HG03354 (cell line): ENCODE measurements around the gene HOXC5.
"Not testable (repeated sequence)": the region's sequence is repeated elsewhere in the genome, so short reads cannot be mapped to it uniquely, and the experiment has no call there.

ENCODE experiments used
- ATAC-seq: cut with Tn5 transposase; IDR thresholded peaks from one replicate; pipeline ENCODE4 v1.9.1; 2021; ENCODE audit warnings: mild to moderate bottlenecking; ENCODE audit not compliant: unreplicated experiment, poor library complexity, severe bottlenecking

Gene HOXC5

GRCh38 chr12:54054742-54055194 lies 21.9 kb downstream of the HOXC5 start:
- ATAC-seq = no peak

GRCh38 chr12:54055552-54055951 lies 22.7 kb downstream of the HOXC5 start:
- ATAC-seq = no peak

- no peak for ATAC-seq
Observed at GRCh38 chr12:54056110-54056509, 23.3 kb downstream of the HOXC5 start.

GRCh38 chr12:54058128-54058768 lies 25.4 kb downstream of the HOXC5 start:
- no peak for ATAC-seq

DNA sequence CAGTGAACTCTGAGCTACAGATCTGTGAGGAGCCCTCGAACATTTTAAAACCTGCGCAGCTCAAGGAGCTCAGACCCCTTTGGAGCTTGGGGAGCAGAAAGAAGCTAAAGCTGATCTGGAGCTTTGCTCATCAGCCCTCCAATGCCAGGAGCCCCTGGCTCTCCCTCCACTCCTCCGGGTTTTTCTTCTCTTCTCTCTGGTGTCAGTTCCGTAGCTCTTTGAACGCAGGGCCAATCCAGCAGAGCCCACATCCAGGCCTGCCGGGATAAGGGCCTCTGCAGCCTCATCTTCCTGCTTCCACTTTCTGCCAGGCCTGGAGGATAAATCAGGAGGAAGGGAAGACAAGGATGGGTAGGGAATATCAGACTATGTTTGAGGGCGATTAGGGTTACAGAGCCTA lies 26.8 kb downstream of the HOXC5 start:
- ATAC-seq = no peak

- ATAC-seq = no peak
Observed at GRCh38 chr12:54060174-54060974, 27.5 kb downstream of the HOXC5 start.

- ATAC-seq = no peak
Observed at GRCh38 chr12:54060975-54061778, 28.3 kb downstream of the HOXC5 start.

GRCh38 chr12:54065677-54066076 lies 32.8 kb downstream of the HOXC5 start:
- no peak for ATAC-seq

DNA sequence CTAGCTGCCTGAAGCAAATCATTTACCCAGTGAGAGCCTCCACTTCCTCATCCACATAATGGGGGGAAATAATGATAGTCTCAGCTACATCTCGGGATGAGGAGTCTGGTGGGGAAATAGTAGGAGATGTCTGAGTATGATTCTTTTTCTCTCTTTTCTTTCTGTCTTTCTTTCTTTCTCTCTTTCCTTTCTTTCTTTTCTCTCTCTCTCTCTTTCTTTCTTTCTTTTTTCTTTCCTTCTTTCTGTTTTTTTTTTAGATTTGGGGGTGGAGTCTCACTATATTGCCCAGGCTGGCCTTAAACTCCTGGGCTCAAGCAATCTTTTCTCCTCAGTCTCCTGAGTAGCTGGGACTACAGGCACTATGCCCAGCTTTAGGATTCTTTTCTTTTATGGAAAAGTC lies 33.6 kb downstream of the HOXC5 start:
- no peak for ATAC-seq

DNA sequence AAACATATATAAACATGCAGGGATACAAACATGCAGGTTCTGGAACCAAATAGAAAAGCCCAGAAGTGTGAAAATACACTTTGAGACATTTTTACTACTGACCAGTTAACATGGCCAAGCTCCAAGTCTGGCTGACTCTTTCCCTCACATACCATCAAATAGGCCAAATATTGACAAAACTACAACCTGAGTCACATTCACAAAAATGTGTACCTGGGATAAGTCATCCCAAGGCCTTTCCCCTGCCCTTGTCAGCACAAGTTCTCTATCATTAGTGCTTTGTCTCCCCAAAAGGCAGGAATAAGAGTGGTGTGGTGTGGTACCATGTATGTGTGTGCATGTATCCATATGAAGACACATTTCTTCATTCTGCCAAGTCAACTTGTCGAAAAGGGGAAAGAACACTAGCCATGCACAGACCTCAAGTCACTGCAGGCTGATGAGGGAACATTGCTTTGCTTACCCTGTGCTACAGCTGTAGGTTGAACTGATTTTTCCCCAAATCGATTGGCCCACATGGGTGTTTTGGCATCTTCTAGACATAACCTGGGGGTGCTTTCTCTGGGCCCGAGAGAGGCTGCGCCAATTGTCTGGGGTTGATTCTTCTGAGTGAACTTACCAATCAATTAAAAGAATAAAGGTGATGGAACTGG lies 35.7 kb downstream of the HOXC5 start:
- no peak for ATAC-seq

- ATAC-seq = no peak
Observed at GRCh38 chr12:54071942-54072341, 39.1 kb downstream of the HOXC5 start.

DNA sequence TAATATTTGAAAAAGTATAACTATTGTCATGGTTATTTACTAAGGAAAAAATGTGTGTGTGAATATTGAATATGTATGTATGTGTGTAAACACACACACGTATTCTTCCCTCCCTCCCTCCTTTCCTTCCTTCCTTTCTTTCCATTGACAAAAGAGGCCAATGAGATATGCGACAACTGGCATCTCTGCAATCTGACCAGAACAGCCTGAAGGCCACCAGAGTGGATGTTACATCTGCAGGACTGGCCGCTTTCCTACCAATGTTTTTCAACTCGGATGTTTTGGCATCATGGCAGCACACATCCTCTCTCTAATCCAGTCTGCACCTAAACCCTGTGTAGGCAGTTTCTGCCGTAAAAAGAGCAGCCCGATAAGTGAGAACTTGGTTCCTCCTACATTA lies 41.5 kb downstream of the HOXC5 start:
- ATAC-seq = no peak

GRCh38 chr12:54075409-54075808 lies 42.6 kb downstream of the HOXC5 start:
- ATAC-seq = no peak

- ATAC-seq = no peak
Observed at GRCh38 chr12:54075974-54076373, 43.1 kb downstream of the HOXC5 start.

DNA sequence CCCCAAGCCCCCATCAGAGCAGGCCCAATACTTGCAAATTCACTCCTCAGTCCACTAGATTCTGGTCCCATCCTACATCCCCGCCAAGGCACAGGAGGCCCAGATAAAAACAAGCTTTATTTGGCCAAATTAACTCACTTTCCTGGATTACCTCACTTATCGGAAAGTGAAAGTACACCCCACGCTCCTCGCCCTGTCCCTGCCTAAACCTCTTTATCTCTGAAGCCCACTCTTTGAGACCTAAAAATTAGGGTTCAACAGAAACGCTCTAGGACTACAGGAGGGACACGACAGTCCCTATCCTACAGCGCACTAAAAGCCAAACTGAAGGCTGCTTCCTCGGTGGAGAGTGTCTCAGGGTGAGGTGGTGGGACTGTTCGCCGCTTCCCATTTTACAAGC lies 45.0 kb downstream of the HOXC5 start:
- not testable (repeated sequence) for ATAC-seq

- not testable (repeated sequence) for ATAC-seq
Observed at GRCh38 chr12:54079115-54079514, 46.3 kb downstream of the HOXC5 start.

DNA sequence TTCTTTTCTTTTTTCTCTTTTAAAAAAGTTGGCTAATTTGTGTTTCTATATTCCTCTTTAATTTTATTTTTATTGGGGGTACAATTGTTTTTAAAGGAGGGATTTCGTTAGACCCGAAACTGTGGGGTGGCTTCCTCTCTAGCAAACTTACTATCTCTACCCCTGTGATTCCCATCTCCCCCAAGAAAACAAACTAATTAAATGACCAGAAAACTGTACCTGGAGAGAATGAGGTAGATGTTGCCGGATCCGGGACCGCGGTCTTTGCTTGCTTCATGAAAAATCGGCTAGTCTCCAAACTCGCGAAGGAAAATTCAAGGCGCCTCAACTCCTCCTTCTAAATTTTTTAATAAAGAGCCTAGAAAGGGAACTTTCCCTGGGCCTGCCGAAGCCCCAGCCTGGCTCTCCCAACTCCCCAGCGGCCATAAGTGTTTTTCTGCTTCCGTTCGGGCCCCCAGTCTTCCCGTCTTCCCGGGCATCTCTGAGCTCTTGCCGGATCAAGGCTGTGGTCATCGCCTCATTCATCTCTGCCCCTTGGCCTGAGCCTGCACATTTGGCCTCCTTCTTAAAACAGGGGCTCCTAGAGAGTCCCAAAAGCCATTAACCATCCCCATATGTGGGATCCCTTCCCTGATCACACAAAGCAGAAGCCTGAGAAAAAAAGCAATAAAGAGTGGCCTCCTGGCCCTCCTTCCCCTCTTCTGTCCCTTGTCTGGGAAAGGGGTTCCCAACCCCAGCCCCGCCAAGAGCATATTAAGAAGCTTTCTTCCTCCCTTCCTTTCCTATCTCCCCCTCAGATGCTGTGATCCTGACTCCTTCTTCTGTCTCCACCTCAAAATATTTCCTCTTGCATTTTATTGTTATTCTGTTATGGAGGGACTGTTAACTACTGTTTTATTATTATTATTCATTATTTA lies 47.4 kb downstream of the HOXC5 start:
- ATAC-seq = not testable (repeated sequence)

DNA sequence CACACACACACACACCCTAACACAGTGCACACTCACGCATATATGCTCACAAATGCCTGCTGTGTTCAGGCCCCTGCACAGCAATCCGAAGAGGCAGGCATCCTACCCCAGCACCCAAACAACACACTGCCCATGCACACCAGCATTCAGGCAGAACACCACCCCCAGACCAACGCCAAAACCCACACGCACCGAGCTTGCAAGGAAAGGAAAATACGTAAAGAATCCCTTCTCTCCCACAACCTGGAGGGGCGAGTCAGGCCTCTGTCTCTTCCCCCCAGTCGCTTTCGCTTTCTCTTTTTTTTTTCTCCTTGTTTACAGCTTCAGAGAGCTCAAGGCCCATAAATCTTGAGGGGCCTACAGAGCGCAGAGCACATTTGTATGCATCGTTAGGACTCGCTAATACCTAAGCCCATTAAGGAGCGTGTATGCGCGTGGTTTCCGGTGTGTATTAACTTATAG lies 48.2 kb downstream of the HOXC5 start:
- ATAC-seq = not testable (repeated sequence)
